Neuronal stem cell (in vitro differentiated cells): ENCODE measurements around the gene RAB10.

Experiments
- DNase-seq: peaks from one replicate; pipeline ENCODE4 v3.0.0-alpha.2; 2013; ENCODE audit warnings: low spot score
- H2AFZ ChIP-seq: one replicate; pipeline ENCODE4 v1.6.1; 2013; ENCODE audit warnings: mild to moderate bottlenecking, low read length, inconsistent platforms
- H2AK5ac ChIP-seq: 2 replicates; pipeline ENCODE4 v1.6.1; 2013; ENCODE audit warnings: low read depth, mild to moderate bottlenecking, inconsistent platforms, low read length, moderate library complexity, mixed read lengths
- H2BK120ac ChIP-seq: 2 replicates; pipeline ENCODE4 v1.6.1; 2013; ENCODE audit warnings: low read depth, mild to moderate bottlenecking, inconsistent platforms, low read length, moderate library complexity, mixed read lengths
- H2BK12ac ChIP-seq: one replicate; pipeline ENCODE4 v1.6.1; 2013; ENCODE audit warnings: low read length, inconsistent platforms
- H2BK15ac ChIP-seq: 2 replicates; pipeline ENCODE4 v1.6.1; 2013; ENCODE audit warnings: mild to moderate bottlenecking, low read length, inconsistent platforms, mixed read lengths
- H2BK5ac ChIP-seq: one replicate; pipeline ENCODE4 v1.6.1; 2013; ENCODE audit warnings: inconsistent platforms, mild to moderate bottlenecking, low read length, moderate library complexity
- H3K14ac ChIP-seq: one replicate; pipeline ENCODE4 v1.6.1; 2013; ENCODE audit warnings: low read length, inconsistent platforms
- H3K18ac ChIP-seq: 2 replicates; pipeline ENCODE4 v1.6.1; 2013; ENCODE audit warnings: low read length, inconsistent platforms
- H3K23ac ChIP-seq: 2 replicates; pipeline ENCODE4 v1.6.1; 2013; ENCODE audit warnings: low read depth, mild to moderate bottlenecking, mixed read lengths, low read length, inconsistent platforms; ENCODE audit not compliant: poor library complexity
- H3K27ac ChIP-seq: replicated peaks from 3 replicates; pipeline ENCODE4 v1.5.1; 2013; ENCODE audit warnings: low read length, inconsistent platforms
- H3K27me3 ChIP-seq, 3 experiments: 2 replicates each; pipeline ENCODE4 v1.6.1; 2013; ENCODE audit warnings: low read length in 3 of 3, mild to moderate bottlenecking in 2 of 3, inconsistent platforms in 1 of 3, low read depth in 1 of 3, mixed read lengths in 1 of 3, moderate library complexity in 1 of 3; ENCODE audit not compliant: control insufficient read depth in 3 of 3, insufficient read depth in 3 of 3
- H3K36me3 ChIP-seq, 2 donors: replicated peaks in 1 of 2; 2 replicates each; pipeline ENCODE4 v1.6.1; 2013; ENCODE audit warnings: low read length in 2 of 2; ENCODE audit not compliant: control insufficient read depth in 2 of 2, insufficient read depth in 2 of 2
- H3K4ac ChIP-seq: 2 replicates; pipeline ENCODE4 v1.6.1; 2013; ENCODE audit warnings: inconsistent platforms, mild to moderate bottlenecking, low read length, moderate library complexity
- H3K4me1 ChIP-seq, 2 donors: 1 replicate in 1 of 2; 2 replicates in 1 of 2; pipeline ENCODE4 v1.6.1; 2013; ENCODE audit warnings: low read length in 2 of 2, low read depth in 1 of 2; ENCODE audit not compliant: control insufficient read depth in 2 of 2, insufficient read depth in 1 of 2
- H3K4me2 ChIP-seq: one replicate; pipeline ENCODE4 v1.6.1; 2013; ENCODE audit warnings: mild to moderate bottlenecking, low read length, inconsistent platforms; ENCODE audit not compliant: insufficient read depth, poor library complexity, severe bottlenecking
- H3K4me3 ChIP-seq, 2 donors: 2 replicates each; pipeline ENCODE4 v1.5.1; 2013; ENCODE audit warnings: low read length in 2 of 2, mild to moderate bottlenecking in 2 of 2, inconsistent platforms in 1 of 2, moderate library complexity in 1 of 2
- H3K79me1 ChIP-seq: one replicate; pipeline ENCODE4 v1.6.1; 2013; ENCODE audit warnings: low read depth, mild to moderate bottlenecking, inconsistent platforms, low read length, moderate library complexity
- H3K9ac ChIP-seq: one replicate; pipeline ENCODE4 v1.6.1; 2013; ENCODE audit warnings: mild to moderate bottlenecking, low read depth, low read length, inconsistent platforms; ENCODE audit not compliant: poor library complexity
- H3K9me3 ChIP-seq, 2 donors: replicated peaks in 1 of 2; 2 replicates each; pipeline versions ENCODE3 to v1.6.1; 2013; ENCODE audit warnings: low read length in 2 of 2, mild to moderate bottlenecking in 2 of 2, inconsistent platforms in 1 of 2, low read depth in 1 of 2, mixed read lengths in 1 of 2, moderate library complexity in 1 of 2; ENCODE audit not compliant: control insufficient read depth in 2 of 2, insufficient read depth in 1 of 2
- H4K8ac ChIP-seq: one replicate; pipeline ENCODE4 v1.6.1; 2013; ENCODE audit warnings: low read depth, mild to moderate bottlenecking, inconsistent platforms, low read length, moderate library complexity
- H4K91ac ChIP-seq: one replicate; pipeline ENCODE4 v1.6.1; 2013; ENCODE audit warnings: low read length, low read depth, mild to moderate bottlenecking, inconsistent platforms; ENCODE audit not compliant: poor library complexity
- WGBS, 2 donors: extraction: QIAGEN DNeasy Blood & Tissue Kit; methylation state at CpG; one replicate each; pipeline ENCODE4 v1.1.7; 2013; ENCODE audit warnings: missing lambda C conversion rate in 2 of 2, mixed read lengths in 1 of 2; ENCODE audit not compliant: insufficient read length in 2 of 2, insufficient replicate concordance in 1 of 2; ENCODE audit errors: extremely low coverage in 2 of 2; 5-methylcytosine and 5-hydroxymethylcytosine counted together

Gene RAB10

GRCh38 chr2:26144031-26144430 is 110.1 kb downstream of the RAB10 start:
- DNase-seq, result no peak
- whole genome bisulfite sequencing, 2 donors, result no CpG with 5 or more reads among the region's 7 CpGs
- H3K36me3 ChIP-seq, result peaks cover 0 to 3% of the 10 kb centered on the region in 2 donors

GRCh38 chr2:26144953-26145680 is 111.2 kb downstream of the RAB10 start:
- no peaks in the 10 kb centered on the region for H3K4me1 ChIP-seq
- no peak overlapping the region for H2AFZ ChIP-seq
- no peak overlapping the region for H3K14ac ChIP-seq
- H2AK5ac ChIP-seq, result no peak overlapping the region
- no peak overlapping the region for H2BK15ac ChIP-seq
- H3K18ac ChIP-seq, result no peak overlapping the region
- H3K4ac ChIP-seq, result no peak overlapping the region
- H3K4me2 ChIP-seq, result no peak overlapping the region
- H4K8ac ChIP-seq, result no peak overlapping the region
- peak; percentile 59 for DNase-seq
- H3K36me3 ChIP-seq, result peaks cover 0 to 3% of the 10 kb centered on the region in 2 donors
- H3K27me3 ChIP-seq, result no peaks in the 10 kb centered on the region
- H4K91ac ChIP-seq, result no peak overlapping the region
- no CpG with 5 or more reads among the region's 11 CpGs for WGBS, 2 donors
- no peaks in the 10 kb centered on the region for H3K9me3 ChIP-seq
- H3K4me3 ChIP-seq, result no peak overlapping the region
- no peaks in the 10 kb centered on the region for H3K79me1 ChIP-seq
- no peak overlapping the region for H2BK12ac ChIP-seq
- H3K27ac ChIP-seq, result no peak overlapping the region
- H3K23ac ChIP-seq, result no peak overlapping the region
- no peak overlapping the region for H2BK120ac ChIP-seq
- H3K9ac ChIP-seq, result no peak overlapping the region
- no peak overlapping the region for H2BK5ac ChIP-seq

More at GRCh38 chr2:26144031-26144430, 110.1 kb downstream of the RAB10 start:
- no peaks in the 10 kb centered on the region for H3K9me3 ChIP-seq
- H3K9ac ChIP-seq, result no peak overlapping the region
- H3K27me3 ChIP-seq, result no peaks in the 10 kb centered on the region
- no peak overlapping the region for H2BK120ac ChIP-seq
- H3K23ac ChIP-seq, result no peak overlapping the region
- no peak overlapping the region for H4K8ac ChIP-seq
- H2AK5ac ChIP-seq, result no peak overlapping the region
- H3K79me1 ChIP-seq, result no peaks in the 10 kb centered on the region
- no peak overlapping the region for H2BK12ac ChIP-seq
- no peak overlapping the region for H2BK15ac ChIP-seq
- H2BK5ac ChIP-seq, result no peak overlapping the region
- no peak overlapping the region for H3K14ac ChIP-seq
- H3K27ac ChIP-seq, result no peak overlapping the region
- no peak overlapping the region for H4K91ac ChIP-seq
- H3K4me1 ChIP-seq, result no peaks in the 10 kb centered on the region
- H3K4ac ChIP-seq, result no peak overlapping the region
- H3K4me2 ChIP-seq, result no peak overlapping the region
- H3K4me3 ChIP-seq, result no peak overlapping the region
- H2AFZ ChIP-seq, result no peak overlapping the region
- H3K18ac ChIP-seq, result no peak overlapping the region

- Histone ChIP-seq H3K79me1 (no peaks in the 10 kb centered on the region), H3K4me3 (no peak overlapping the region), H3K9ac (no peak overlapping the region), H2AK5ac (no peak overlapping the region), H3K4me1 (no peaks in the 10 kb centered on the region), H3K9me3 (no peaks in the 10 kb centered on the region), H3K27me3 (no peaks in the 10 kb centered on the region), H2BK120ac (no peak overlapping the region), H3K36me3 (no peaks in the 10 kb centered on the region), H3K4me2 (no peak overlapping the region), H3K18ac (no peak overlapping the region), H3K14ac (no peak overlapping the region), H2BK5ac (no peak overlapping the region), H3K27ac (no peak overlapping the region), H2AFZ (no peak overlapping the region), H4K8ac (no peak overlapping the region), H2BK12ac (no peak overlapping the region), H3K4ac (no peak overlapping the region), H4K91ac (no peak overlapping the region), H3K23ac (no peak overlapping the region), H2BK15ac (no peak overlapping the region)
- WGBS, 2 donors, result no CpG with 5 or more reads among the region's 2 CpGs
- no peak for DNase-seq
Observed at GRCh38 chr2:26148501-26148900, 114.6 kb downstream of the RAB10 start.

DNA sequence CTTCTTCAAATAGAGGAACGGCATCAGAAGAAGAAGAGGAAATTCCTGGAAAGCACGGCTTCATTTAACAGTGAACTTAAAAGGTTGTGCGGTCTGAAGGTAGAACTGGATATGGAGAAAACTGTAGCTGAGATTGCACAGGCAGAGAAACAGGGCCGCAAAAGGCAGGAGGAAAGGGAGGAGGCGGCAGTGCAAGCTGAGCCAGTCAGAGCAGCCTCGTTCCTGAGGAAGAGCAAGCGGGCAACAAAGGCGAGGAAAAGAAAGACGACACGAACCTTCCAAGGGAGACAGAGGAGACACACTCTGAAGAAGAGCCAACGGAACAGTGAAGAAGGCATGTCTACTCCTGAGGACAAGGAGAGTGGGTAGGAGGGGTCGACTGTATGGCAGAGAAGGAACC is 116.4 kb downstream of the RAB10 start:
- H3K4me3 ChIP-seq, result peak overlapping the region in 1 of 2 donors; percentile 23
- H3K27ac ChIP-seq, result no peak overlapping the region
- WGBS, 2 donors, result no CpG with 5 or more reads among the region's 12 CpGs
- H2AFZ ChIP-seq, result peak overlapping the region; percentile 65
- no peak overlapping the region for H2BK15ac ChIP-seq
- H3K4me1 ChIP-seq, result no peaks in the 10 kb centered on the region
- no peak overlapping the region for H3K4ac ChIP-seq
- H2BK12ac ChIP-seq, result no peak overlapping the region
- H3K36me3 ChIP-seq, result no peaks in the 10 kb centered on the region
- H3K79me1 ChIP-seq, result no peaks in the 10 kb centered on the region
- no peak overlapping the region for H3K23ac ChIP-seq
- H2BK120ac ChIP-seq, result no peak overlapping the region
- no peak overlapping the region for H3K4me2 ChIP-seq
- no peak overlapping the region for H3K14ac ChIP-seq
- H4K8ac ChIP-seq, result no peak overlapping the region
- no peak for DNase-seq
- no peak overlapping the region for H4K91ac ChIP-seq
- no peak overlapping the region for H2BK5ac ChIP-seq
- H3K27me3 ChIP-seq, result no peaks in the 10 kb centered on the region
- no peak overlapping the region for H3K18ac ChIP-seq
- H3K9me3 ChIP-seq, result no peaks in the 10 kb centered on the region
- no peak overlapping the region for H2AK5ac ChIP-seq
- no peak overlapping the region for H3K9ac ChIP-seq
